NCI-H1092 treated with DMSO at 0.1 percent for 48 hours (cell line): ENCODE results near the gene PSMA6.
"Not testable (repeated sequence)": the region's sequence is repeated elsewhere in the genome, so short reads cannot be mapped to it uniquely, and the experiment has no call there.

Experiments used
- DNase-seq: peaks from one replicate; lab custom pipeline; 2025; lab: John Stamatoyannopoulos, UW

PSMA6 gene

GRCh38 chr14:35292051-35292769 is at the start of gene PSMA6:
Gene PSMA6 (plus strand): TSS chr14:35292382. CDS start chr14:35292477, 95 bp downstream.
- peak; percentile 99 for DNase-seq

DNA sequence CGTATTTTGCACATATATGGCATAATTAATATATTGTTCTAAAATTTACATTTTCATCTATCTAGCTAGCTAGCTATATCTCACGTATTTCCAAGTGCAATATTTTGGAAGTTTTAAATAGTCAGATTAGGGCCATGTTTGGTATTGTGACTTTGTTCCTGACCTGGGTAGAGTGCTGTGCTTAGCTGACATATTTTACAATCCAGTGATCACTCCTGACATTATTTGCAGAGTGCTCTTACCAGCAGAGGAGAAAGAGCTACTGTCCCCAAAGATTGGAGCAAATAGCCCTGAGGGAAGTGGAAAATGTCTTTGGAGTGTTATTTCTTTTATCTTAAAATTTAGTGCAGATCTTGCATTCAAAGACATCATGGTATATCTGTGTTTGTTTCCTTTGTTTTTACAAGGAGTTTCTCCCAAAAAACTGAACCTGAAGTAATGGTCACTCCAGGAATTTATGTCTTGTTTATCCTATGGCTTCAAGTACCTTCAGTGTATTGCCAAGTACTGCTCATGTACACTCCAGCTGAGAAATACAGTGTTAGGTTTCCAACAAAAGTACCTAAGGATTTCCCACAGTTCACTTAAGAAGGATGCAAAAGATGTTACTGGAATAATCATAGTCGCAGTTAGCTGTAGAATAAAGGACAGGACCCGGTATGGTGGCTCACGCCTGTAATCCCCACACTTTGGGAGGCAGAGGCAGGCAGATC is 49.4 kb upstream of the PSMA6 start:
- DNase-seq: no peak

GRCh38 chr14:35243956-35244355 is 48.2 kb upstream of the PSMA6 start:
- no peak for DNase-seq

GRCh38 chr14:35244542-35244941 is 47.6 kb upstream of the PSMA6 start:
- DNase-seq: no peak

DNA sequence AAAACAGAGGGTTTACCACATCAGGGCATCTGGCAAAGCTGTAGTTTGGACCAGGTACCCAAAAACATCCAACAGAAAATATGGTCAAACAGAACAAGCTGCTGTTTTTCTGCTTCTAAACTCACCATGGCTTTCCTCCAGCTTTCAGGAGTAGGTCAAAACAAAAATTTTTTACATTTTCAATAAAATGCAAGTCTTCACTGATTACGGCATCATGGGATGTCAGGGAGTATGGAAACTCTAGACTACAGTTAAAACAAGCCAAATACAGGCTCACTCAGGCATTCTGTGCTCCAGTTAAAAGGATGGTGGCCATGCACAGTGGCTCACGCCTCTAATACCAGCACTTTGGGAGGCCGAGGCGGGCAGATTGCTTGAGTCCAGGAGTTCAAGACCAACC is 47.1 kb upstream of the PSMA6 start:
- no peak for DNase-seq

GRCh38 chr14:35247777-35248475 is 44.3 kb upstream of the PSMA6 start:
- no peak for DNase-seq

- DNase-seq: no peak
These were observed 43.8 kb upstream of the PSMA6 start for GRCh38 chr14:35248476-35248788.

DNA sequence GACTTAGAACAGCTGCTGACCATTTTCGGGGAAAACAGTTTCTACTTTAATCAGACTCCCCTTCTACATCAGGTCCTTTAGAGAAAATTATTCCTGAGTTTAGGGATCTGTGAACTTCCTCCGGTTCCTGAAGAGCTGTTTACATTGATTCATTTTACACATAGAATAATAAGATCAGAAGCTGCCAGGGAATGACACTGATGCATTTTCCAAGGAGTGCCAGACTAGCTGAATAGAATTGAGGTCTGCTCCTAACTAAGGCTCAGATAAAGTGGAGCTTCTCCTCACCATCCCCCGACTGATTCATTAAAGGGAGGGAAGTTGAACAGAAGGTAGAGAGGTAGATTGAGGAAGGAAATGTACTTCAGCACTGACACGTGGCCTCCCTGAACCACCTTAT is 41.9 kb upstream of the PSMA6 start:
- no peak for DNase-seq

DNA sequence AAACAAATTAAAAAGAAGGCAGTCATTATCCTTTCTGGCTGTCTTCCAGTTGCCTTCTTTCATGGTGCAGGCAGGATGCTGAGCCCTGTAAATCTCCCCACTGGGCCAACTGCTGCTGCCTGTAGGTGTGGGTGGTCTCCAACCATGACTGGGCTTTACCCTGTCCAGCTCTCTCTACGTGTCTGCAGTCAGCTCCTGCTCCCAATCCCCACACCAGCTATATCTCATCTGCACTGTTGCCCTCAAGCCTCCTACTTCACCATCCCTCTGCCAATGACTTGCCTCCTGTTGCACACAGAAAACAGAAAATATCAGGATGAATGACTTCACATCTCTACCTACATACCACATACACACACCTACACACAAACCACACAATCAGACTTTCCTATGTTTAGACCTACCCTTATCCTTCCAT is 39.7 kb upstream of the PSMA6 start:
- DNase-seq: no peak

DNA sequence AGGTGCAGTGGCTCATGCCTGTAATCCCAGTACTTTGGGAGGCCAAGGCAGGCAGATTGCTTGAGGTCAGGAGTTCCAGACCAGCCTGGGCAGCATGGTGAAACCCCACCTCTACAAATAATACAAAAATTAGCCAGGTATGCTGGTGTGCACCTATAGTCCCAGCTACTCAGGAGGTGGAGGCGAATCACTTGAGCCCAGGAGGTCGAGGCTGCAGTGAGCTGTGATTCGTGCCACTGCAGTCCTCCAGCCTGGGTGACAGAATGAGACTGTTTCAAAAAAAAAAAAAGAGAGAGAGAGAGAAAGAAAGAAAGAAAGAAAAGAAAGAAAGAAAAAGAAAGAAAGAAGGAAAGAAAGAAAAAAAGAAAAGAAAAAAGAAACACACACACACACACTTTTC is 39.1 kb upstream of the PSMA6 start:
- not testable (repeated sequence) for DNase-seq

DNA sequence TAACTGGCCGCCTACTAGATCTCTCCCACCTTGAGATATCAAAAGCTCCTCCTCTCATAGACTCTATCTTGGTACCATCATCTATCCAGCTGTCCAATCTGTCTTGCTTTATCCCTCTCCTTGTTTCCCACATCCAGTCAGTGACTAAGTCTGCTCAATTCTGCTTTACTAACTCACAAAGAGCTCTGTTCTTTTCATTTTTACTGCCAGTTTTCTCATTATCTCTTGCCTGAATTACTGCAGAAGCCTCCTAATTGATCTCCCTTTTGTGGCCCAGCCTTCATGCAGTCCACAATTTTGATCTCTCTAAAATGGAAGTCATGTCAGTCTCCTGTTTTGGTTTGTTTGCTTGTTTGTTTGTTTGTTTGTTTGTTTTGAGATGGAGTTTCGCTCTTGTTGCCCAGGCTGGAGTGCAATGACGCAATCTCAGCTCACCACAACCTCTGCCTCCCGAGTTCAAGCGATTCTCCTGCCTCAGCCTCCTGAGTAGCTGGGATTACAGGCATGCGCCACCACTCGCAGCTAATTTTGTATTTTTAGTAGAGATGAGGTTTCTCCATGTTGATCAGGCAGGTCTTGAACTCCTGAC is 38.1 kb upstream of the PSMA6 start:
- DNase-seq: not testable (repeated sequence)

- DNase-seq: no peak
These were observed 37.4 kb upstream of the PSMA6 start for GRCh38 chr14:35254736-35255135.

- DNase-seq: no peak
These were observed 36.5 kb upstream of the PSMA6 start for GRCh38 chr14:35255711-35256110.

DNA sequence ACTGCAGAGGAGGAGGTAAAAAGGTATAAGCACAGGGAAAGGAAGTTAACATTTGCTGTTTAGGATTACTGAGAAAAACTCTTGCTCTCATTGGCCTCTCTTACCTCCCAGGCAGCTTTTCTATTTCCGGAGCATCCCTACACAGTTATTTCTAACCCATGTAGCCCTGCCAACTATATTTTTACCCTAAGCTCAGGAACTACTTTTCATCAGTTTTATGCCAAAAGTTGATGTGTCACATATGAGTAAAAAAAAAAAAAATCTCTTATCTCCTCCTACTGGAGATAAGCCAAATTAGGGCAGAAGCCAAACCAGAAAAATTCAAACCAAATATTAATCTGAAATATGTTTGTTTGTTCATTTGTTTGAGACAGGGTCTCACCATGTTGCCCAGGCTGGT is 34.4 kb upstream of the PSMA6 start:
- DNase-seq: no peak

DNA sequence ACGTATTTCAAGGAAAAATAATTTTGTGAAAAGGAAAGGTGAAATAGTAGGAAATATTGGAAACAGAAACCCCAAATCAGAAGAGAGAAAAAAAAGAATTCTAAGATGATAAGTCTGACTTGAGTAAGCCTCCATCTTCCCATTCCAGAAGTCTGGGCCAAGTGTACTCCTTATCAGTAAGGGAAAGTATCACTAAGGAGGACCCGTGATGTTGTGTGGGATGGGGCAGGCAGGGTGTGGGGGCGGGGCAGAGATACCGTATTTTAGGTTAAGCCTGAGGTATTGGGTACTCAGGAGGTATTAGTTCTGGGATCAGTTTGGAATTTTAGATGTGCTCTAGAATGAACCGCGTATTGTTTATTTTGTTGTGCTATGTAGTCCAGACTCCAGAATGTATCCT is 33.8 kb upstream of the PSMA6 start:
- DNase-seq: no peak

DNA sequence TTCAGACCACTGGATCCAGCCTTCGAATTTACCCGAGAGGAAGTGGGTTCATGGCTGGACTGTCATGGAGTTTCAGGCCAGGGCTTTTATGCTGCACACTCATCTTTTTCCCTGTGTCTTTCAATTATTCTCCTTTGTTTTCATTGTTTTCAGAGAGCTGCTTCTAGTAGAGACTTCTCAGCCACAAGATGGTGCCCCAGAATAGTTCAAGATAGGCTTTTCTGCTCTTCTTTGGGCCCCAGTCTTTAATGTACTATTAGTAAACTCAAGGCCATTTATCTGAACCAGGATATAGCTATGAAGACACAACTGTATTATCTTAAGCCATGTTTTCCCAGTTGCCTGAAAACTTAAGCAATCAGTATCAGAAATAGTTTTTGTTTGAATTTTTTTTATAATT is 30.4 kb upstream of the PSMA6 start:
- DNase-seq: no peak

DNA sequence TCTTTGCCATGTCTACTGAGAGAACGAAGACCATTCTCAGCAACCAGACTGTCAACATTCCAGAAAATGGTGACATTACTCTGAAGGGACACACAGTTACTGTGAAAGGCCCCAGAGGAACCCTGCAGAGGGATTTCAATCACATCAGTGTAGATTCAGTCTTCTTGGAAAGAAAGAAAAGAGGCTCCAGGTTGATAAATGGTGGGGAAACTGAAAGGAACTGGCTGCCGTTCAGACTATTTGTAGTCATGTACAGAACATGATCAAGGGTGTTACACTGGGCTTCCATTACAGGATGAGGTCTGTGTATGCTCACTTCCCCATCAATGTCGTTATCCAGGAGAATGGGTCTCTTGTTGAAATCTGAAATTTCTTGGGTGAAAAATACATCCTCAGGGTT is 29.7 kb upstream of the PSMA6 start:
- DNase-seq: no peak

GRCh38 chr14:35268946-35269345 is 23.2 kb upstream of the PSMA6 start:
- DNase-seq: no peak

GRCh38 chr14:35274805-35275204 is 17.4 kb upstream of the PSMA6 start:
- DNase-seq: no peak

DNA sequence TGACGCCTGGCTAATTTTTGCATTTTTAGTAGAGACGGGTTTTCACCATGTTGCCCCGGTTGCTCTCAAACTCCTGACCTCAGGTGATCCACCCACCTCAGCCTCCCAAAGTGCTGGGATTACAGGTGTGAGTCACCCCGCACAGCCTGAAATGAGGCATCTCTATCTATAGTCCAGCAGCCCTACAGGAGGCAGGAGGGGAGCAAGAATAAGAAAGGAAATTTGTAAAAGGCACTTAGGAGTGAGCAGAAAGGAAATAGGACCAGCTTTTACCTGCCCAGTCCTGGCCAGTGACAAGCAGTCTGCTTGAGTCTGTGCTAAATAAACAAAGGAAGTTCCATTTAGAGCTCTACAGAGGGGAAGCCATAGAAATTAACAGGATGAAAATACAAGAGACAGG is 15.0 kb upstream of the PSMA6 start:
- no peak for DNase-seq

DNA sequence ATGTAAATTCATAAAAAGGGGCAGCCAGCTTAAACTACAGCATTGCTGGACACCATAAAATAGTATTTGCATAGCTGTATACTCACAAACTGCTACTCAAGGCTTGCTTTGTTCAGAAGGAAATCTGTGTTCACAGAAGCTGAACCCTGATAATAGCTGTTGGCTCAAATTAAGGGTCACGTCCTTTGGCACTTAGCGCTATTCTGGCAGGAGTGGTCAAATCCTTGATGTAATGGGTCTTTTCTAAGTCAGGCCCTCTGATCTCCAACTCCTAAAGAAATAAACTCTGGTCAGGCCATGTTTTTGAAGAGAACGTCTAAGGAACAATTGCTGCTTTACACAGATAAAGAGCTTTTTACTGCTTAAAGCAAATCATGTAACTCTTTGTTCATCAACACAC is 12.8 kb upstream of the PSMA6 start:
- no peak for DNase-seq

DNA sequence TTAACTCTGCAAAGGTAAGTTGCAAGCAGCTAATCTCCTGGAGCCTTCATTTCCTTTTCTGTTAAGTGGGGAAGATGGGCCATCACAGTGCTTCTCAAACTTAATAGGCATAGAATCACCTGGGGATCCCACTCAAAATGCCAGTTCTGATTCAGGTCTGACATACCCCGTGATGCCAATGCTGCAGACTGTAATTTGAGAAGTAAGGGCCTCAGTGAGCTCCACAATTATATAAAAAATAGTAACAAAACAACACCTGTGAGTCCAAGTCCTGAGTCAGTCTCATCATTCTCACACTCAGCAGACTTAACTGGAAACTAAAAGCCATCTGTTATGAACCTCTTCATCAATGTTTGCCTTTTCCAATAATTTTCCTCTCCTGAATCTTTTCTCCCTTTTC is 10.8 kb upstream of the PSMA6 start:
- no peak for DNase-seq

DNA sequence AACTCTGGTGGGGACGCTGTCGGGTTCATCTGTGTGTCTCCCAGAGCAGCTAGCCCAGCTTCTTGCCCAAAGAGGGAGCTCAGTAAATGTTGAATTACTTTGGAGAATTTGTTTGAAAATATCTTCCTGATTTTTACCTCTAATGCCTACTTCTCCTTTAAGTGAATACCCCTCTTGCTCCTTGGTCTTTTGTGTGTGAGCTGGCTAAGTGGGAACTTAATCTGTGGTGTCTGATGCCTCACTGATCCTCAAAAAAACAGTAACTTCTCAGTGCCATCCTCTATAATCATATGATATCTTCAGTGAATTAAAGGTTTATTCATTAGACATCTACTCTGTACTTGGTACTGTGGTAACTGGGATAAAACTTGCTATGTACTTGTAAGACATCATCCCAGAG is 7.7 kb upstream of the PSMA6 start:
- no peak for DNase-seq
